Measurements from ENCODE around the gene EIF3B.
"Not testable (repeated sequence)": the region's sequence is repeated elsewhere in the genome, so short reads cannot be mapped to it uniquely, and the experiment has no call there.

EIF3B gene

DNA sequence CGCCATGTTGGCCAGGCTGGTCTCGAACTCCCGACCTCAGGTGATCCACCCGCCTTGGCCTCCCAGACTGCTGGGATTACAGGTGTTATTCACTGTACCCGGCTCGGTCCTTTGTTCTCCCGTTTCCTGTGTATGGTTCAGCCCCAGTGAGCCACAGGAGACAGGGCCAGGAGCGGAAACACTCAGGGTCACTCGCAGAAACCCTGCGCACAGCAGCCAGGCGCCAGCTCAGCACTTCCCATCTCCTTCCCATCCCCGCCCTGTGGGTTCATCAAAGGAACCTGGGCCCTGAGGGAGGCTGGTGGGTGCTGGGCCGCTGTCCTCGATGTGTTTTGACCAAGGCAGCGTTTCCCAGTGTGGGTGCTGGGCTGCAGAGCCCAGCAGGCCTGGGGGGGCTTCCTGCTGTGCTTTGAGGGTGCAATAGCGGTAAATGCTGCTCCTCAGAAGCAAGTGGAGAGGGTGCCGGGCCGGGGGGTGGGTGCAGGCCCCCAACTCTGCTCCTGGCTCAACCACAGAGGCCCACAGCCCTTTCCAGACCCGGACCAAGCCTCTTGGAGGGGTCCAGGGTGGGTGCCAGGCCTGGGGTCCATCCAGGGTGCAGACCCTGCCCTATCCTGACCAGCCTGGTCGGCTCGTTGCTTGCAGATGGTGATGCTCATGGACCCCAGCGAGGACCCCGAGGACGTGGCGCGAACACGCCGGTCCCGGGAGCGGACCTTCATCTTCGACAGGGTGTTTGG is 33.4 kb downstream of the EIF3B start:
- ChIA-PET POLR2A (no interaction called here), CTCF (interaction anchor here (1.3 kb wide), 1 partner anchor 20 kb away, joined by 3 read pairs; no protein-coding TSS in a partner anchor)
- no peak for DNase-seq (ENCODE audit: extremely low spot score)
- TF ChIP-seq, protein P1, sequence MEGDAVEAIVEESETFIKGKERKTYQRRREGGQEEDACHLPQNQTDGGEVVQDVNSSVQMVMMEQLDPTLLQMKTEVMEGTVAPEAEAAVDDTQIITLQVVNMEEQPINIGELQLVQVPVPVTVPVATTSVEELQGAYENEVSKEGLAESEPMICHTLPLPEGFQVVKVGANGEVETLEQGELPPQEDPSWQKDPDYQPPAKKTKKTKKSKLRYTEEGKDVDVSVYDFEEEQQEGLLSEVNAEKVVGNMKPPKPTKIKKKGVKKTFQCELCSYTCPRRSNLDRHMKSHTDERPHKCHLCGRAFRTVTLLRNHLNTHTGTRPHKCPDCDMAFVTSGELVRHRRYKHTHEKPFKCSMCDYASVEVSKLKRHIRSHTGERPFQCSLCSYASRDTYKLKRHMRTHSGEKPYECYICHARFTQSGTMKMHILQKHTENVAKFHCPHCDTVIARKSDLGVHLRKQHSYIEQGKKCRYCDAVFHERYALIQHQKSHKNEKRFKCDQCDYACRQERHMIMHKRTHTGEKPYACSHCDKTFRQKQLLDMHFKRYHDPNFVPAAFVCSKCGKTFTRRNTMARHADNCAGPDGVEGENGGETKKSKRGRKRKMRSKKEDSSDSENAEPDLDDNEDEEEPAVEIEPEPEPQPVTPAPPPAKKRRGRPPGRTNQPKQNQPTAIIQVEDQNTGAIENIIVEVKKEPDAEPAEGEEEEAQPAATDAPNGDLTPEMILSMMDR (IDR thresholded peaks at IDR 0.05; ENCODE audit: control extremely low read depth, extremely low read depth, low read depth, missing control alignments): no peak

DNA sequence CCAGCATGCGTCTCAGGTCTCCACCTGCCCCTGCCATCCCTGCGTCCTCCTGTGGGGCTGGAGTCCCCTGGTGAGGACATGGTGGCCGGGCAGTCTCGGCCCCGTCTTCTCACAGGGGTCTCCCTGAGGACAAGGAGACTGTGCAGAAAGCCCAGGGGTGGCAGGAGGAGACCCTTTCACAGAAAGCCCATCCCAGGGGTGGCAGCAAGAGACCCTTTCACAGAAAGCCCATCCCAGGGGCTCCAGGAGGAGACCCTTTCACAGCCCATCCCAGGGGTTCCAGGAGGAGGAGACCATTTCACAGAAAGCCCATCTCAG is 34.0 kb downstream of the EIF3B start:
- TF ChIP-seq, protein P1 (IDR thresholded peaks at IDR 0.05; ENCODE audit: control extremely low read depth, extremely low read depth, low read depth, missing control alignments): no peak
- DNase-seq (ENCODE audit: extremely low spot score): no peak
- ChIA-PET POLR2A (no interaction called here), CTCF (no interaction called here)

DNA sequence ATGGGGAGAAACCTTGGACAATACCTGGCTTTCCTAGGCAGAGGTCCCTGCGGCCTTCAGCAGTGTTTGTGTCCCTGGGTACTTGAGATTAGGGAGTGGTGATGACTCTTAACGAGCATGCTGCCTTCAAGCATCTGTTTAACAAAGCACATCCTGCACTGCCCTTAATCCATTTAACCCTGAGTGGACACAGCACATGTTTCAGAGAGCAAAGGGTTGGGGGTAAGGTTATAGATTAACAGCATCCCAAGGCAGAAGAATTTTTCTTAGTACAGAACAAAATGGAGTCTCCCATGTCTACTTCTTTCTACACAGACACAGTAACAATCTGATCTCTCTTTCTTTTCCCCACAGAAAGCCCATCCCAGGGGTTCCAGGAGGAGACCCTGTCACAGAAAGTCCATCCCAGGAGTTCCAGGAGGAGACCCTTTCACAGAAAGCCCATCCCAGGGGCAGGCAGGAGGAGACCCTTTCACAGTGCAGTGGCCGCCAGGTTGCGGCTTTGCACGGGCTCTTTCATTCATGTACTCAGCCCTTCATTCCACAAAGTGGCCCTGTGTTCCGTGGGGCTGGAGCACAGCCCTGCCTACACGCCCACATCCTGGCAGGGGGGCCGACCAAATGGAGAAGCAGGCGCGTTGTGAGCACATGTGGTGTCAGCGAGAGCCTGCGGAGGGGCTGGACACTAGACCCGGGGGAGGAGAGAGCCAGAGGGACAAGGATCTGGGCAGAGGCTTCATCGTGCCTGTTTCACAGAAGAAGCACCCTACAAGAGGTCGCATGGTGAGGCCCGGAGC is 35.6 kb downstream of the EIF3B start:
- POLR2A ChIA-PET; DNase-seq (ENCODE audit: extremely low spot score); CTCF ChIA-PET: not testable (repeated sequence)

DNA sequence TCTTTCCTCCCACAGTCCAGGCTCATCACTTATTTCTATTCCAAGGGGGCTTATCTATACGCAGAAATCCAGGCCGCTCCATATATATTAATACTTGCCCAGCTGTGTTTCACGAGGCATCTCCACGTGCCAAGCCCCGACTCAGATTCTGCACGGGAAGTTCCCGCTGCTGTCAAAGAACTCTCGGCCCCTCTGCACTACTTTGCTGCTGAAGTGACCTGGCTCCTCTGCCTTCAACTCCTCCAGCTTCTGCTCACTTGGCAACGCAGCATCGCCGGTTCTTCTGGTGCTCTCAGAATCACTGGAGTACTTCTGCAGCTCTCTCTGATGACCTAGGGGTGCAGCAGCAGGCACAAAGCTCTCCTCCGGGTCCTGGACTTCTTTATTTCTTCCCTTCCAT is 39.1 kb downstream of the EIF3B start:
- POLR2A ChIA-PET: no interaction called here
- CTCF ChIA-PET: no interaction called here
- DNase-seq (ENCODE audit: extremely low spot score): no peak
- TF ChIP-seq, protein P1 (IDR thresholded peaks at IDR 0.05; ENCODE audit: control extremely low read depth, extremely low read depth, low read depth, missing control alignments): no peak

DNA sequence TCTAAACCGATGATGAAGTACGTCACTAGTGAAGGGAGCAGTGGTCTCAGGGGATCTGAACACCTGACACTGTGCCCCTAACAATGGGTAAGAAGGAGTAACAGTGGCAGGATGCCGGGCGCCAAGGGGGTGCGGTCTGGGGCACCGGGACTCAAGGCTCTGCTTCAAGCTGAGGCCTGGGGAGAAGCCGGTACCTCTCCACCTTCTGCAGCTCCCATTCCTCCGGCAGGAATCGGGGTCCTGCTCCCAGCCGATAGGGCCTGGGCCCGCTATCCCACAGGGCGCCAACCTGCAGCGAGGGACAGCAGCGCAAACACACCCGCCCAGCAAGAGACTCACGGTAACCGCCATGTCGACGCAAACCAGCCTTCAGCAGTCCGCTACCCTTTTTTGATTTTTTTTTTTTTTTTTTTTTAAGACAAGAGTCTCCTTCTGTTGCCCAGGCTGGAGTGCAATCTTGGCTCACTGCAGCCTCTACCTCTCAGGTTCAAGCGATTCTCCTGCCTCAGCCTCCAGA is 40.0 kb downstream of the EIF3B start:
- DNase-seq (ENCODE audit: extremely low spot score): no peak
- ChIA-PET CTCF (no interaction called here), POLR2A (no interaction called here)
- TF ChIP-seq, protein P1 (IDR thresholded peaks at IDR 0.05; ENCODE audit: control extremely low read depth, extremely low read depth, low read depth, missing control alignments): no peak

DNA sequence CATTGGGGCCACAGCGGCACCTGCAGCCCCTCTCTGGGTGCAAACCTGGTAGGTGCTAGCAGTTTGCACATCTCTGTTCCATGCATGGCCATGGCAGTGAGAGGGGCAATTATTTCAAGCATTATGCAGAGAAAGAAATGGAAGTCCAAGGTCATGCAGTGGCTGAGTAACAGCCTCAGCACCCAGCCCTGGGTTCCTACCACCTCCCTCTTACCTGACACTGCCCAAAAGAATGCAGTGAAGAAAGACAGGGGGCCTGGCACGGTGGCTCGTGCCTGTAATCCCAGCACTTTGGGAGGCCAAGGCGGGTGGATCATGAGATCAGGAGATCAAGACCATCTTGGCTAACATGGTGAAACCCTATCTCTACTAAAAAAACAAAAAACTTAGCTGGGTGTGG is 43.9 kb downstream of the EIF3B start:
- POLR2A ChIA-PET: no interaction called here
- TF ChIP-seq, protein P1 (IDR thresholded peaks at IDR 0.05; ENCODE audit: control extremely low read depth, extremely low read depth, low read depth, missing control alignments): no peak
- DNase-seq (ENCODE audit: extremely low spot score): no peak
- CTCF ChIA-PET: interaction anchor here (1.3 kb wide), 1 partner anchor 54 kb away, joined by 5 read pairs; no protein-coding TSS in a partner anchor
